IMR-90 (cell line): ENCODE measurements around the gene CELA2A. TPM values are rescaled to one million over a fixed set of nuclear protein-coding genes. Genes with fewer than 3 reads are reported as not detected.

Experiments used
- ATAC-seq: fragments of 200-7000 bp; cut with Tn5 transposase; 2 replicates; pipeline ENCODE4 v1.9.1; 2020; ENCODE audit warnings: low read depth, mild to moderate bottlenecking, moderate library complexity
- BruUV-seq: library from RNA; stranded (reverse); fragments of 400-500 nt; replicated peaks from 2 replicates; lab custom pipeline; 2021; lab: Mats Ljungman, UMichigan
- CTCF ChIA-PET: fragments of 300-600 bp; formaldehyde crosslinking; extraction: SDS; loops from one replicate; lab custom pipeline; 2021; ENCODE audit warnings: antibody characterized with exemption; lab: Yijun Ruan, JAX
- POLR2A ChIA-PET: fragments of 300-600 bp; sonication (Branson Sonifier 250); formaldehyde crosslinking; loops from one replicate; lab custom pipeline; 2022; ENCODE audit warnings: antibody characterized with exemption; ENCODE audit not compliant: unreplicated experiment; lab: Charles Lee
- DNase-seq: peaks from one replicate; pipeline ENCODE4 v3.0.0; 2013
- H2AFZ ChIP-seq: replicated peaks from 2 replicates; pipeline ENCODE3; 2013; ENCODE audit warnings: low read length, mild to moderate bottlenecking; ENCODE audit not compliant: poor library complexity
- H2AK5ac ChIP-seq: 2 replicates; pipeline ENCODE4 v1.6.1; 2013; ENCODE audit warnings: low read depth, low read length, inconsistent platforms
- H2AK9ac ChIP-seq: replicated peaks from 2 replicates; pipeline ENCODE3; 2013; ENCODE audit warnings: mild to moderate bottlenecking, low read depth, low read length, moderate library complexity; ENCODE audit not compliant: poor library complexity
- H2BK120ac ChIP-seq: 2 replicates; pipeline ENCODE4 v1.6.1; 2013; ENCODE audit warnings: low read depth, low read length, inconsistent platforms
- H2BK15ac ChIP-seq: 3 replicates; pipeline ENCODE4 v1.6.1; 2013; ENCODE audit warnings: low read depth, low read length, inconsistent platforms
- H2BK20ac ChIP-seq: 2 replicates; pipeline ENCODE4 v1.6.1; 2013; ENCODE audit warnings: low read depth, mild to moderate bottlenecking, inconsistent platforms, low read length, moderate library complexity
- H2BK5ac ChIP-seq: 2 replicates; pipeline ENCODE4 v1.6.1; 2013; ENCODE audit warnings: mild to moderate bottlenecking, low read depth, low read length, inconsistent platforms; ENCODE audit not compliant: poor library complexity, severe bottlenecking
- H3K14ac ChIP-seq: replicated peaks from 2 replicates; pipeline ENCODE4 v1.6.1; 2013; ENCODE audit warnings: low read depth, low read length, inconsistent platforms
- H3K18ac ChIP-seq: 2 replicates; pipeline ENCODE4 v1.6.1; 2013; ENCODE audit warnings: low read depth, low read length, control low read depth
- H3K23ac ChIP-seq: 2 replicates; pipeline ENCODE4 v1.6.1; 2013; ENCODE audit warnings: low read depth, low read length, inconsistent platforms
- H3K27ac ChIP-seq: 2 replicates; pipeline ENCODE4 v1.5.1; 2013; ENCODE audit warnings: mild to moderate bottlenecking, control low read depth, low read length; ENCODE audit not compliant: insufficient read depth
- H3K27me3 ChIP-seq: 2 replicates; pipeline ENCODE4 v1.6.1; 2013; ENCODE audit warnings: low read length; ENCODE audit not compliant: control insufficient read depth, insufficient read depth
- H3K36me3 ChIP-seq: 2 replicates; pipeline ENCODE4 v1.6.1; 2013; ENCODE audit warnings: low read length, mixed read lengths; ENCODE audit not compliant: control insufficient read depth, insufficient read depth
- H3K4ac ChIP-seq: 2 replicates; pipeline ENCODE4 v1.6.1; 2013; ENCODE audit warnings: low read depth, low read length, inconsistent platforms
- H3K4me1 ChIP-seq: 2 replicates; pipeline ENCODE4 v1.6.1; 2013; ENCODE audit warnings: low read length, mixed read lengths; ENCODE audit not compliant: control insufficient read depth, insufficient read depth
- H3K4me2 ChIP-seq: 2 replicates; pipeline ENCODE4 v1.6.1; 2013; ENCODE audit warnings: low read depth, mild to moderate bottlenecking, control low read depth, low read length, moderate library complexity
- H3K4me3 ChIP-seq: 2 replicates; pipeline ENCODE4 v1.5.1; 2013; ENCODE audit warnings: low read depth, mild to moderate bottlenecking, control low read depth, low read length, moderate library complexity; ENCODE audit not compliant: insufficient read depth
- H3K56ac ChIP-seq: 2 replicates; pipeline ENCODE4 v1.6.1; 2013; ENCODE audit warnings: low read length, inconsistent platforms; ENCODE audit not compliant: insufficient read depth; ENCODE audit errors: extremely low read depth
- H3K79me1 ChIP-seq, 2 experiments: 2 replicates each; pipeline ENCODE4 v1.6.1; 2013; ENCODE audit warnings: low read length in 2 of 2, inconsistent platforms in 1 of 2, low read depth in 1 of 2
- H3K9ac ChIP-seq: 2 replicates; pipeline ENCODE4 v1.6.1; 2013; ENCODE audit warnings: low read depth, low read length, control low read depth
- H3K9me1 ChIP-seq: 2 replicates; pipeline ENCODE4 v1.6.1; 2013; ENCODE audit warnings: low read length, inconsistent platforms; ENCODE audit not compliant: insufficient read depth
- H3K9me3 ChIP-seq: 2 replicates; pipeline ENCODE4 v1.6.1; 2013; ENCODE audit warnings: low read length; ENCODE audit not compliant: control insufficient read depth, insufficient read depth
- H4K20me1 ChIP-seq: 2 replicates; pipeline ENCODE4 v1.6.1; 2013; ENCODE audit warnings: low read length, inconsistent platforms; ENCODE audit not compliant: insufficient read depth
- H4K5ac ChIP-seq: 2 replicates; pipeline ENCODE4 v1.6.1; 2013; ENCODE audit warnings: mild to moderate bottlenecking, low read depth, low read length, control low read depth
- H4K8ac ChIP-seq, 2 experiments: 2 replicates each; pipeline ENCODE4 v1.6.1; 2013; ENCODE audit warnings: low read depth in 2 of 2, low read length in 2 of 2, control low read depth in 1 of 2, inconsistent platforms in 1 of 2
- H4K91ac ChIP-seq: 2 replicates; pipeline ENCODE4 v1.6.1; 2013; ENCODE audit warnings: low read depth, low read length, inconsistent platforms; ENCODE audit not compliant: insufficient read depth
- BHLHE40 ChIP-seq: fragments of 150-350 bp; IDR thresholded peaks from 2 replicates; pipeline ENCODE4 v1.6.1; 2016; ENCODE audit warnings: mild to moderate bottlenecking, low read depth, low read length
- CEBPB ChIP-seq: IDR thresholded peaks from 2 replicates; pipeline ENCODE4 v1.6.1; 2012; ENCODE audit warnings: low read depth, low read length, improper control_type of control experiment
- CHD1 ChIP-seq: IDR thresholded peaks from 2 replicates; pipeline ENCODE4 v1.6.1; 2012; ENCODE audit warnings: low read depth, low read length, improper control_type of control experiment
- FOS ChIP-seq: fragments of 150-350 bp; IDR thresholded peaks from 2 replicates; pipeline ENCODE4 v1.6.1; 2016; ENCODE audit warnings: low read depth, low read length
- MAFK ChIP-seq: IDR thresholded peaks from 2 replicates; pipeline ENCODE4 v1.6.1; 2012; ENCODE audit warnings: low read depth, low read length, improper control_type of control experiment
- MAZ ChIP-seq: IDR thresholded peaks from 2 replicates; pipeline ENCODE4 v1.6.1; 2012; ENCODE audit warnings: low read depth, mild to moderate bottlenecking, low read length, improper control_type of control experiment, moderate library complexity, borderline replicate concordance
- MXI1 ChIP-seq: IDR thresholded peaks from 2 replicates; pipeline ENCODE4 v1.6.1; 2012; ENCODE audit warnings: low read depth, mild to moderate bottlenecking, low read length, moderate library complexity, borderline replicate concordance
- NFE2L2 ChIP-seq: fragments of 150-350 bp; IDR thresholded peaks from 2 replicates; pipeline ENCODE4 v1.6.1; 2016; ENCODE audit warnings: low read depth, mild to moderate bottlenecking, low read length
- POLR2A ChIP-seq: IDR thresholded peaks from 2 replicates; pipeline ENCODE4 v1.6.1; 2012; ENCODE audit warnings: mild to moderate bottlenecking, low read depth, low read length
- RAD21 ChIP-seq: IDR thresholded peaks from 2 replicates; pipeline ENCODE4 v1.6.1; 2012; ENCODE audit warnings: low read length, improper control_type of control experiment
- RCOR1 ChIP-seq: IDR thresholded peaks from 2 replicates; pipeline ENCODE4 v1.6.1; 2012; ENCODE audit warnings: mild to moderate bottlenecking, low read length, improper control_type of control experiment; ENCODE audit not compliant: insufficient replicate concordance
- RFX5 ChIP-seq: IDR thresholded peaks from 2 replicates; pipeline ENCODE4 v1.8.0; 2012; ENCODE audit warnings: low read depth, mild to moderate bottlenecking, low read length, moderate library complexity
- SMC3 ChIP-seq: fragments of 150-350 bp; IDR thresholded peaks from 2 replicates; pipeline ENCODE4 v1.6.1; 2016; ENCODE audit warnings: low read depth, mild to moderate bottlenecking, antibody characterized with exemption, low read length, moderate library complexity
- WGBS, 2 experiments: methylation state at CpG; one replicate each; pipeline versions ENCODE4 v1.1.5 to v1.1.7; 2013; ENCODE audit warnings: missing lambda C conversion rate in 2 of 2; ENCODE audit not compliant: insufficient read length in 1 of 2; ENCODE audit errors: extremely low coverage in 2 of 2; 5-methylcytosine and 5-hydroxymethylcytosine counted together
- dilution Hi-C: fragments of 300-500 bp; cut with HindIII; formaldehyde crosslinking; loops from one replicate; pipeline ENCODE4 v1.14.3; 2018; ENCODE audit warnings: low sequenced_read_pairs; ENCODE audit not compliant: unreplicated experiment
- in situ Hi-C: fragments of 300-500 bp; cut with MboI; formaldehyde crosslinking; loops from 3 replicates; pipeline ENCODE4 v1.14.3; 2019; ENCODE audit warnings: low sequenced_read_pairs, inconsistent platforms, mixed read lengths
- intact Hi-C: fragments of 100-400 bp; cut with micrococcal nuclease; formaldehyde crosslinking; loops from 2 replicates; pipeline ENCODE4 v1.10.0; 2022
- polyA plus RNA-seq, 3 experiments: library from polyadenylated mRNA; depleted of rRNA; stranded (reverse); fragments of >200 nt; gene quantifications; 2 replicates each; pipeline ENCODE4 v1.2.3, GENCODE V29; 2012; ENCODE audit warnings: low replicate concordance in 1 of 3
- total RNA-seq: library from RNA; depleted of rRNA; stranded (reverse); fragments of >200 nt; gene quantifications from 2 replicates; pipeline ENCODE4 v1.2.3, GENCODE V29; 2012
- TF ChIP-seq, protein P1 (sequence below): fragments of 150-350 bp; IDR thresholded peaks from 2 replicates; pipeline ENCODE4 v1.6.1; 2017; ENCODE audit warnings: mild to moderate bottlenecking, antibody characterized with exemption, low read length, low read depth
- TF ChIP-seq, protein P2 (sequence below): fragments of 150-350 bp; IDR thresholded peaks from 2 replicates; pipeline ENCODE4 v1.6.1; 2016; ENCODE audit warnings: low read depth, mild to moderate bottlenecking, low read length, moderate library complexity, borderline replicate concordance
- TF ChIP-seq, protein P3 (sequence below): conservative IDR thresholded peaks from 2 replicates; pipeline ENCODE4 v1.5.1; 2012; ENCODE audit warnings: mild to moderate bottlenecking, low read depth, low read length, improper control_type of control experiment

Gene CELA2A
- total and polyA plus RNA-seq, 2 of the 4 experiments (the other 2 are of a cell fraction): not detected

DNA sequence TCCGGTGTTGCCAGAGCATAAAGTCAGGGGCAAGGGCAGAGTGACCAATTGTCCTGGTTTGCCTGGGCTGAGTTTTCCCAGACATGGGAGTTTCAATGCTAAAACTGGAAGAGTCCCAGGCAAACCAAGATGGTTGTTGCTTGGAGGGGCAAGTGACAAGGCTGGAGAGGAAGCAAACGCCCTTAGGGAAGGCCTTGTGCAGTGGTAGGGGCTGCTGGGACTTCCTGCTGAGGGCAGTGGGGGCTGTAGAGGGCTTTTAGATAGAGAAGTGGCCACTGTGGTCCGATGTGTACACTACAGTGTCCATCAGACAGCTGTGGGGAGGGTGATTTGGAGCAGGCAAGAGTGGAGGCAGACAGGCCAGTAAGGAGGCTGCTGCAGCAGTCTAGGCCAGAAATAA is 7.0 kb upstream of the CELA2A start:
- no peak overlapping the region for H4K5ac ChIP-seq

More for the DNA sequence above, 7.0 kb upstream of the CELA2A start:
- no peak overlapping the region for H2BK15ac ChIP-seq
- no peak overlapping the region for H4K91ac ChIP-seq
- H3K27me3 ChIP-seq: peaks cover 16% of the 10 kb centered on the region; the same call in 1 of the 2 replicates
- no peaks in the 10 kb centered on the region for H3K79me1 ChIP-seq
- ChIA-PET CTCF (no interaction called here), POLR2A (no interaction called here)
- H4K8ac ChIP-seq: no peak overlapping the region
- H2BK120ac ChIP-seq: no peak overlapping the region
- no peak overlapping the region for H3K27ac ChIP-seq
- 83% methylated on average over 1 of the region's 3 CpGs; no CpG with 5 or more reads in 1 of the 2 experiments for WGBS, 2 experiments
- ATAC-seq (no peak), DNase-seq (no peak)
- TF ChIP-seq SMC3 (no peak), RFX5 (no peak), MXI1 (no peak), CHD1 (no peak), MAFK (no peak), CEBPB (no peak), NFE2L2 (no peak), BHLHE40 (no peak), POLR2A (no peak), FOS (no peak), RAD21 (no peak), MAZ (no peak), RCOR1 (no peak)
- TF ChIP-seq, protein P1, sequence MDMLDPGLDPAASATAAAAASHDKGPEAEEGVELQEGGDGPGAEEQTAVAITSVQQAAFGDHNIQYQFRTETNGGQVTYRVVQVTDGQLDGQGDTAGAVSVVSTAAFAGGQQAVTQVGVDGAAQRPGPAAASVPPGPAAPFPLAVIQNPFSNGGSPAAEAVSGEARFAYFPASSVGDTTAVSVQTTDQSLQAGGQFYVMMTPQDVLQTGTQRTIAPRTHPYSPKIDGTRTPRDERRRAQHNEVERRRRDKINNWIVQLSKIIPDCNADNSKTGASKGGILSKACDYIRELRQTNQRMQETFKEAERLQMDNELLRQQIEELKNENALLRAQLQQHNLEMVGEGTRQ: no peak
- TF ChIP-seq, protein P2, sequence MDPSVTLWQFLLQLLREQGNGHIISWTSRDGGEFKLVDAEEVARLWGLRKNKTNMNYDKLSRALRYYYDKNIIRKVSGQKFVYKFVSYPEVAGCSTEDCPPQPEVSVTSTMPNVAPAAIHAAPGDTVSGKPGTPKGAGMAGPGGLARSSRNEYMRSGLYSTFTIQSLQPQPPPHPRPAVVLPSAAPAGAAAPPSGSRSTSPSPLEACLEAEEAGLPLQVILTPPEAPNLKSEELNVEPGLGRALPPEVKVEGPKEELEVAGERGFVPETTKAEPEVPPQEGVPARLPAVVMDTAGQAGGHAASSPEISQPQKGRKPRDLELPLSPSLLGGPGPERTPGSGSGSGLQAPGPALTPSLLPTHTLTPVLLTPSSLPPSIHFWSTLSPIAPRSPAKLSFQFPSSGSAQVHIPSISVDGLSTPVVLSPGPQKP: no peak
- TF ChIP-seq, protein P3, sequence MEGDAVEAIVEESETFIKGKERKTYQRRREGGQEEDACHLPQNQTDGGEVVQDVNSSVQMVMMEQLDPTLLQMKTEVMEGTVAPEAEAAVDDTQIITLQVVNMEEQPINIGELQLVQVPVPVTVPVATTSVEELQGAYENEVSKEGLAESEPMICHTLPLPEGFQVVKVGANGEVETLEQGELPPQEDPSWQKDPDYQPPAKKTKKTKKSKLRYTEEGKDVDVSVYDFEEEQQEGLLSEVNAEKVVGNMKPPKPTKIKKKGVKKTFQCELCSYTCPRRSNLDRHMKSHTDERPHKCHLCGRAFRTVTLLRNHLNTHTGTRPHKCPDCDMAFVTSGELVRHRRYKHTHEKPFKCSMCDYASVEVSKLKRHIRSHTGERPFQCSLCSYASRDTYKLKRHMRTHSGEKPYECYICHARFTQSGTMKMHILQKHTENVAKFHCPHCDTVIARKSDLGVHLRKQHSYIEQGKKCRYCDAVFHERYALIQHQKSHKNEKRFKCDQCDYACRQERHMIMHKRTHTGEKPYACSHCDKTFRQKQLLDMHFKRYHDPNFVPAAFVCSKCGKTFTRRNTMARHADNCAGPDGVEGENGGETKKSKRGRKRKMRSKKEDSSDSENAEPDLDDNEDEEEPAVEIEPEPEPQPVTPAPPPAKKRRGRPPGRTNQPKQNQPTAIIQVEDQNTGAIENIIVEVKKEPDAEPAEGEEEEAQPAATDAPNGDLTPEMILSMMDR: no peak
- no peak overlapping the region for H3K4ac ChIP-seq
- no peak overlapping the region for H3K9ac ChIP-seq
- H3K4me1 ChIP-seq: 0 out of 2 replicates have a peak, but pooled peaks cover 4% of the 10 kb centered on the region
- peaks cover 4% of the 10 kb centered on the region for H3K9me3 ChIP-seq
- no peak overlapping the region for H3K14ac ChIP-seq
- peak overlapping the region; percentile 71 for H2AK9ac ChIP-seq
- H3K9me1 ChIP-seq: no peaks in the 10 kb centered on the region
- no peak overlapping the region for H2BK5ac ChIP-seq
- peak overlapping the region; percentile 33 for H2AFZ ChIP-seq
- H2BK20ac ChIP-seq: no peak overlapping the region
- no peaks in the 10 kb centered on the region for H4K20me1 ChIP-seq
- H3K4me2 ChIP-seq: no peak overlapping the region
- no peaks in the 10 kb centered on the region for H3K36me3 ChIP-seq
- no peak overlapping the region for H3K56ac ChIP-seq
- no peak overlapping the region for H3K23ac ChIP-seq
- no peak overlapping the region for H3K4me3 ChIP-seq
- BruUV-seq: no TSS peak
- intact Hi-C loops (no loop called here), in situ Hi-C loops (no loop called here), dilution Hi-C loops (no loop called here)
- H2AK5ac ChIP-seq: no peak overlapping the region
- no peak overlapping the region for H3K18ac ChIP-seq
